ENCODE data around the gene FAM180A.

FAM180A gene

GRCh38 chr7:135726911-135727673, 21.5 kb downstream of the FAM180A start:
- H3K27ac ChIP-seq = no peak overlapping the region
- no peaks in the 10 kb centered on the region for H3K36me3 ChIP-seq (replicated peaks)
- no peak for DNase-seq
- H3K4me3 ChIP-seq (ENCODE audit: low read depth, low read length) = no peak overlapping the region
- in situ Hi-C loops (cut with HindIII; ENCODE audit: low pct_ligation_motif_present, low sequenced_read_pairs) = no loop called here
- H3K27me3 ChIP-seq (replicated peaks) = no peaks in the 10 kb centered on the region
- TF ChIP-seq CTCF (IDR thresholded peaks at IDR 0.05; ENCODE audit: low read depth, low read length, missing control alignments) = no peak

GRCh38 chr7:135726276-135726788, 22.3 kb downstream of the FAM180A start:
- no peaks in the 10 kb centered on the region for H3K27me3 ChIP-seq (replicated peaks)
- H3K36me3 ChIP-seq (replicated peaks) = no peaks in the 10 kb centered on the region
- no peak for DNase-seq
- H3K4me3 ChIP-seq (ENCODE audit: low read depth, low read length) = no peak overlapping the region
- no peak for TF ChIP-seq CTCF (IDR thresholded peaks at IDR 0.05; ENCODE audit: low read depth, low read length, missing control alignments)
- in situ Hi-C loops (cut with HindIII; ENCODE audit: low pct_ligation_motif_present, low sequenced_read_pairs) = no loop called here
- no peak overlapping the region for H3K27ac ChIP-seq

GRCh38 chr7:135723411-135723810, 25.2 kb downstream of the FAM180A start:
- in situ Hi-C loops (cut with HindIII; ENCODE audit: low pct_ligation_motif_present, low sequenced_read_pairs) = no loop called here

GRCh38 chr7:135721198-135721820, 27.3 kb downstream of the FAM180A start:
- in situ Hi-C loops (cut with HindIII; ENCODE audit: low pct_ligation_motif_present, low sequenced_read_pairs) = no loop called here
- no peak for TF ChIP-seq CTCF (IDR thresholded peaks at IDR 0.05; ENCODE audit: low read depth, low read length, missing control alignments)

More at GRCh38 chr7:135723411-135723810, 25.2 kb downstream of the FAM180A start:
- H3K27me3 ChIP-seq (replicated peaks) = no peaks in the 10 kb centered on the region
- TF ChIP-seq CTCF (IDR thresholded peaks at IDR 0.05; ENCODE audit: low read depth, low read length, missing control alignments) = no peak
- no peak overlapping the region for H3K4me3 ChIP-seq (ENCODE audit: low read depth, low read length)
- no peaks in the 10 kb centered on the region for H3K36me3 ChIP-seq (replicated peaks)
- no peak overlapping the region for H3K27ac ChIP-seq
- DNase-seq = no peak

GRCh38 chr7:135719688-135720087, 28.9 kb downstream of the FAM180A start:
- Histone ChIP-seq H3K27me3 (replicated peaks) (no peaks in the 10 kb centered on the region), H3K4me3 (ENCODE audit: low read depth, low read length) (no peak overlapping the region), H3K36me3 (replicated peaks) (no peaks in the 10 kb centered on the region), H3K27ac (no peak overlapping the region)
- in situ Hi-C loops (cut with HindIII; ENCODE audit: low pct_ligation_motif_present, low sequenced_read_pairs) = no loop called here
- no peak for DNase-seq
- TF ChIP-seq CTCF (IDR thresholded peaks at IDR 0.05; ENCODE audit: low read depth, low read length, missing control alignments) = no peak

More at GRCh38 chr7:135721198-135721820, 27.3 kb downstream of the FAM180A start:
- Histone ChIP-seq H3K36me3 (replicated peaks) (no peaks in the 10 kb centered on the region), H3K27me3 (replicated peaks) (no peaks in the 10 kb centered on the region), H3K4me3 (ENCODE audit: low read depth, low read length) (no peak overlapping the region), H3K27ac (no peak overlapping the region)
- no peak for DNase-seq

Data from brain microvascular endothelial cell (primary cell).